Activated T-cell treated with anti-CD3 and anti-CD28 coated beads for 24 hours (primary cell): Measurements from ENCODE around the gene UBR3.
"Not testable (repeated sequence)": the region's sequence is repeated elsewhere in the genome, so short reads cannot be mapped to it uniquely, and the experiment has no call there.

ENCODE experiments used
- DNase-seq: peaks from one replicate; pipeline ENCODE4 v3.0.0-alpha.2; 2020; ENCODE audit warnings: low read depth

UBR3 gene

DNA sequence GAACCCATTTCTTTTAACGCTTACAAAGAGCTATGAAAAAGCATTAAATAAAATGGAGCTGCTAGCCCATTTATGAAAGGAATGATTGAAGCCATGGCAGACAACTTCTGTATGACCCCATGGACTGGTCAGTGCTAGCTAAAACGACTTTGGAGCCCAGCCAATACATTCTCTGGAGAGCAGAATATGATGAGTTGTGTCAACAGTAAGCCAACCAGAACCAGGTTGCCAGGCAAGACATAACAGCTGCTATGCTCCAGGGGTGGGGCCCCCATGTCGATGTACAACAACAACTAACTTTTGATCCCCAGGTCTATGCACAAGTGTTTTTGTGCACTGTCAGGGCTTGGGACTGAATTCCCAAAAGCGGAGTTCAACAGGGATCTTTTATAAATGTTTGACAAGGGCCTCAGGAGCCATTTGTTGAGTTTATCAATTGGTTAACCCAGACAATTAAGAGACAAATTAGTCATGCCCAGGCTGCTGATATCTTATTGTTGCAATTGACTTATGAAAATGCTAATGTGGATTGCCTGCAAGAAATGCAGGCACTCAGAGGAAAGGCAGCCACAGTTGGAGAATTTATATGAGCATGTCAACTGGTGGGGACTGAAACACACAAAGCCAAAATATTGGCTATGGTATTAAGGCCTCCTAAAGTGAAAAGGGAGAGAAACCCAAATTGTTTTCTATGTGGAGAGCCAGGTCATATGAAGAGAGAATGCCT is 286.1 kb downstream of the UBR3 start:
- no peak for DNase-seq

DNA sequence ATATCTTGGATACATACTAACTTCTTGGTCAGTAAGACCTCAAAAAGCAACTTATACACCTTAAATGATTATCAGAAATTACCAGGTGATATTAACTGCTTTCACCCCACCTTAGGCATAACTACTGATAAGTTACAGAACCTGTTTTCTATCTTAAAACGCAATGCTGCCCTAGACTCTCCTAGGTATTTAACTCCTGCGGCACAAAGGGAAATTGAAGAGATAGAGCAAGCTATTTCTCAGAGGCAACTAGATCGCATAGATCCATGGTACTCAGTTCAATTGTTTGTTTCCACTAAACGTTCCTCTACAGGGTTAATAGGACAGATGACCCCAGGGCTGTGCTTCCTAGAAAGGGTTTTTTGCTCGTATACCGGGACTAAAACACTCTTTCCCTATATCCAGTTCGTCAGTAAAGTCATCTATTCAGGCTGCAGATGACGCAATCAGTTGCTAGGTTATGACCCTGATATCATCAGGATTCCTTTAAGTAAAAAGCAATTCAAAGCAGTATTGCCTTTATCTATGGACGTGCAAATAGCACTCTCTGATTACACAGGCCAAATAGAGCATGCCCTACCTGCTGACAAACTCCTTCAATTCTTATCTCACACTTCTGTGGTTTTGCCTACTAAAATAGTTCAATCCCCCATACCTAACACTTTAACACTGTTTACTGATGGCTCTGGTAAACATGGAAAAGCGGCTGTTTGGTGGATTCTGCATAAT is 288.4 kb downstream of the UBR3 start:
- DNase-seq, result no peak

GRCh38 chr2:170118641-170119040 is 291.4 kb downstream of the UBR3 start:
- DNase-seq, result no peak

DNA sequence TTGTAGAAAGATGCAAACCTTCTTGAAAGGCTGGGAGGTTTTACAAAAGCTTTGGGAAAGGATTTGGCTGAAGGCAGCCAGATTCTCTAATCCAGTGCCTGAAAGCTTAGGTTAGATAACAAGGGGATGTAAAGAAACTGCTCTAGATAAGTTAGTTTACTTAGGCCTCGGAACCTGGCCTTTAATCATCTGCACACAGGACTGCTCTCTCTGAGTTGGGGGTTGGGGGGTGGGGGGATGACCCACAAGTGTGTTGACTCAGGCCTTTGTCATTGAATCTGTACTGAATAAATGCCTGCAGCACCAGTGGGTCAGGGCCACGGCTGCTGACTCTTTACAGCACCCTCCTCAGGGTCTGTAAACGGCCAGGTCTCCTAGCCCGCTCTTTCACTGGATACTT is 292.1 kb downstream of the UBR3 start:
- DNase-seq, result not testable (repeated sequence)

- no peak for DNase-seq
Observed at GRCh38 chr2:170121689-170122088, 294.4 kb downstream of the UBR3 start.

GRCh38 chr2:170122883-170123547 is 295.8 kb downstream of the UBR3 start:
- no peak for DNase-seq

- DNase-seq, result no peak
Observed at GRCh38 chr2:170123593-170123992, 296.3 kb downstream of the UBR3 start.

DNA sequence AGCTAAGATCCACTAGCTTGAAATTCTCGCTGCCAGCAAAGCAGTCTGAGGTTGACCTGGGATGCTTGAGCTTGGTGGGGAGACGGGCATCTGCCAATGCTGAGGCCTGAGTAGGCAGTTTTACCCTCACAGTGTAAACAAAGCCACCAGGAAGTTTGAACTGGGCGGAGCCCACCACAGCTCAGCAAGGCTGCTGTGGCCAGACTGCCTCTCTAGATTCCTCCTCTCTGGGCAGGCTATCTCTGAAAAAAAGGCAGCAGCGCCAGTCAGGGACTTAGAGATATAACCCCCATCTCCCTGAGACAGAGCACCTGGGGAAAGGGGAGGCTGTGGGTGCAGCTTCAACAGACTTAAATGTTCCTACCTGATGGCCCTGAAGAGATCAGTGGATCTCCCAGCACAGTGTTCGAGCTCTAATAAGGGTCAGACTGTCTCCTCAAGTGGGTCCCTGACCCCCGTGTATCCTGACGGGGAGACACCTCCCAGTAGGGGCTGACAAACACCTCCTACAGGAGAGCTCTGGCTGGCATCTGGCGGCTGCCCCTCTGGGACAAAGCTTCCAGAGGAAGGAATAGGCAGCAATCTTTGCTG is 299.0 kb downstream of the UBR3 start:
- DNase-seq, result not testable (repeated sequence)
